ENCODE data around the gene KNTC1.
"Not testable (repeated sequence)": the region's sequence is repeated elsewhere in the genome, so short reads cannot be mapped to it uniquely, and the experiment has no call there.

KNTC1 gene

GRCh38 chr12:122526683-122527477 lies at the start of gene KNTC1, which contains the start of gene RSRC2:
KNTC1 (plus strand) TSS chr12:122527249; CDS start chr12:122530064, 2,815 bp downstream.
RSRC2 (minus strand) TSS chr12:122526936; CDS start chr12:122526853, 83 bp downstream.
- peak; percentile 99 for DNase-seq

- DNase-seq: no peak
These were observed 46.3 kb upstream of the KNTC1 start for GRCh38 chr12:122480753-122481152.

GRCh38 chr12:122481861-122482260 lies 45.2 kb upstream of the KNTC1 start:
- no peak for DNase-seq

GRCh38 chr12:122483969-122484368 lies 43.1 kb upstream of the KNTC1 start:
- no peak for DNase-seq

- DNase-seq: not testable (repeated sequence)
These were observed 42.7 kb upstream of the KNTC1 start for GRCh38 chr12:122484385-122484784.

- DNase-seq: not testable (repeated sequence)
These were observed 40.7 kb upstream of the KNTC1 start for GRCh38 chr12:122486360-122486759.

GRCh38 chr12:122486805-122487426 lies 40.1 kb upstream of the KNTC1 start:
- DNase-seq: no peak

- DNase-seq: not testable (repeated sequence)
These were observed 39.2 kb upstream of the KNTC1 start for GRCh38 chr12:122487807-122488206.

GRCh38 chr12:122489038-122489437 lies 38.0 kb upstream of the KNTC1 start:
- no peak for DNase-seq

- no peak for DNase-seq
These were observed 35.1 kb upstream of the KNTC1 start for GRCh38 chr12:122491991-122492390.

- DNase-seq: not testable (repeated sequence)
These were observed 33.8 kb upstream of the KNTC1 start for GRCh38 chr12:122493222-122493621.

- DNase-seq: no peak
These were observed 31.8 kb upstream of the KNTC1 start for GRCh38 chr12:122495258-122495657.

GRCh38 chr12:122499991-122500684 lies 26.9 kb upstream of the KNTC1 start:
- peak; percentile 29 for DNase-seq

- peak; percentile 95 for DNase-seq
These were observed 26.2 kb upstream of the KNTC1 start, which contains the start of gene ZCCHC8 for GRCh38 chr12:122500685-122501488. ZCCHC8 (minus strand) TSS chr12:122500932; CDS start chr12:122500840, 92 bp downstream.

GRCh38 chr12:122501489-122501989 lies 25.5 kb upstream of the KNTC1 start:
- DNase-seq: no peak

- no peak for DNase-seq
These were observed 23.8 kb upstream of the KNTC1 start for GRCh38 chr12:122503147-122503751.

GRCh38 chr12:122503783-122504590 lies 23.1 kb upstream of the KNTC1 start:
- DNase-seq: no peak

GRCh38 chr12:122505419-122506051 lies 21.5 kb upstream of the KNTC1 start:
- DNase-seq: no peak

- no peak for DNase-seq
These were observed 20.6 kb upstream of the KNTC1 start for GRCh38 chr12:122506393-122506938.

GRCh38 chr12:122508163-122508562 lies 18.9 kb upstream of the KNTC1 start:
- DNase-seq: no peak

All from activated gamma-delta T cell treated with Interleukin-2 at 50 U/mL for 16 hours (primary cell).